ENCODE data around the gene RPAP2.

- no peak for TF ChIP-seq CTCF (IDR thresholded peaks at IDR 0.05; ENCODE audit: insufficient read depth, low read length, poor library complexity, severe bottlenecking)
- TF ChIP-seq EZH2phosphoT487 (conservative IDR thresholded peaks at IDR 0.05; ENCODE audit: low read length), result no peak
Measured at GRCh38 chr1:92273039-92273438, 25.8 kb upstream of the RPAP2 start.

All from SU-DHL-6 (cell line).